Thyroid gland (tissue), 4 donors: ENCODE results near the gene LSAMP. TPM values are rescaled to one million over a fixed set of nuclear protein-coding genes. Genes with fewer than 3 reads are reported as not detected.

ENCODE experiments used
- DNase-seq, 2 donors: peaks; one replicate each; pipeline ENCODE4 v3.0.0-alpha.2; 2019
- H3K27ac ChIP-seq, 3 donors: fragments of 200-600 bp; sonication (generic); 1 replicate in 2 of 3; 2 replicates in 1 of 3; pipeline ENCODE4 v1.5.1; 2016 to 2019; ENCODE audit warnings: mild to moderate bottlenecking in 1 of 3, moderate library complexity in 1 of 3
- H3K27me3 ChIP-seq: fragments of 200-600 bp; sonication (generic); one replicate; pipeline ENCODE4 v1.5.1; 2019
- H3K36me3 ChIP-seq, 2 donors: fragments of 200-600 bp; sonication (generic); one replicate each; pipeline ENCODE4 v1.5.1; 2016 to 2019
- H3K4me1 ChIP-seq, 2 donors: fragments of 200-600 bp; sonication (generic); one replicate each; pipeline ENCODE4 v1.5.1; 2017 to 2019
- H3K4me3 ChIP-seq, 3 donors: fragments of 200-600 bp; sonication (generic); replicated peaks in 1 of 3; 1 replicate in 2 of 3; 2 replicates in 1 of 3; pipeline ENCODE4 v1.5.1; 2016; ENCODE audit warnings: mild to moderate bottlenecking in 1 of 3
- H3K9me3 ChIP-seq: fragments of 200-600 bp; sonication (generic); one replicate; pipeline ENCODE4 v1.5.1; 2017
- CTCF ChIP-seq, 6 experiments: fragments of 200-600 bp in 3 of 6; fragments of 450-650 bp in 3 of 6; sonication (generic) in 3 of 6; IDR thresholded peaks; one replicate each; pipeline ENCODE4 v1.5.1; 2016 to 2019; ENCODE audit warnings: antibody characterized with exemption in 6 of 6, mild to moderate bottlenecking in 2 of 6, inconsistent platforms in 1 of 6, moderate library complexity in 1 of 6
- POLR2A ChIP-seq, 2 donors: fragments of 450-650 bp; IDR thresholded peaks; one replicate each; pipeline ENCODE4 v1.6.1; 2017; ENCODE audit warnings: antibody characterized with exemption in 2 of 2, mild to moderate bottlenecking in 2 of 2, moderate library complexity in 1 of 2
- WGBS, 2 donors: methylation state at CpG; one replicate each; pipeline ENCODE4 v1.1.5; 2017; 5-methylcytosine and 5-hydroxymethylcytosine counted together
- intact Hi-C: fragments of 100-400 bp; cut with DNase I; formaldehyde crosslinking; loops from one replicate; pipeline ENCODE4 v1.15.1; 2023
- total RNA-seq, 4 donors: library from RNA; depleted of rRNA; stranded (reverse); fragments of >200 nt; gene quantifications; one replicate each; pipeline ENCODE4 v1.2.3, GENCODE V29; 2016

The LSAMP gene
- total RNA-seq, 4 donors from 2014 or later = 0.78 to 2.0 (median 1.8) TPM

- no peak overlapping the region for H3K4me3 ChIP-seq
- no peaks in the 10 kb centered on the region for H3K27me3 ChIP-seq
- TF ChIP-seq CTCF (IDR thresholded peaks at IDR 0.05) (no peak), POLR2A (IDR thresholded peaks at IDR 0.05) (no peak)
- H3K4me1 ChIP-seq = no peaks in the 10 kb centered on the region
- DNase-seq = no peak
- no peak overlapping the region for H3K27ac ChIP-seq
- no peaks in the 10 kb centered on the region for H3K9me3 ChIP-seq
- no peaks in the 10 kb centered on the region for H3K36me3 ChIP-seq
- intact Hi-C loops = no loop called here
- 70 to 92% methylated on average over 1 of the region's 1 CpG for WGBS, 2 donors
These were observed 11.7 kb downstream of the LSAMP start for GRCh38 chr3:116433552-116433951.

- no peaks in the 10 kb centered on the region for H3K27me3 ChIP-seq
- WGBS, 2 donors = 71 to 72% methylated on average over 2 of the region's 2 CpGs
These were observed 12.5 kb downstream of the LSAMP start for GRCh38 chr3:116432795-116433194.

GRCh38 chr3:116429479-116430269, 15.6 kb downstream of the LSAMP start:
- no peak for DNase-seq
- Histone ChIP-seq H3K4me1 (no peaks in the 10 kb centered on the region), H3K27me3 (no peaks in the 10 kb centered on the region), H3K27ac (no peak overlapping the region), H3K36me3 (no peaks in the 10 kb centered on the region), H3K4me3 (no peak overlapping the region), H3K9me3 (no peaks in the 10 kb centered on the region)
- 86% methylated on average over 6 of the region's 6 CpGs for WGBS, 2 donors
- TF ChIP-seq CTCF (IDR thresholded peaks at IDR 0.05) = no peak
- TF ChIP-seq POLR2A (IDR thresholded peaks at IDR 0.05) = no peak
- intact Hi-C loops = no loop called here

More at GRCh38 chr3:116432795-116433194, 12.5 kb downstream of the LSAMP start:
- DNase-seq = no peak
- no peak overlapping the region for H3K4me3 ChIP-seq
- H3K27ac ChIP-seq = no peak overlapping the region
- TF ChIP-seq CTCF (IDR thresholded peaks at IDR 0.05) (no peak), POLR2A (IDR thresholded peaks at IDR 0.05) (no peak)
- no peaks in the 10 kb centered on the region for H3K9me3 ChIP-seq
- intact Hi-C loops = no loop called here
- no peaks in the 10 kb centered on the region for H3K36me3 ChIP-seq
- no peaks in the 10 kb centered on the region for H3K4me1 ChIP-seq

GRCh38 chr3:116426036-116426435, 19.3 kb downstream of the LSAMP start:
- no peaks in the 10 kb centered on the region for H3K4me1 ChIP-seq
- H3K27me3 ChIP-seq = no peaks in the 10 kb centered on the region
- DNase-seq = no peak
- TF ChIP-seq CTCF (IDR thresholded peaks at IDR 0.05) = no peak
- TF ChIP-seq POLR2A (IDR thresholded peaks at IDR 0.05) = no peak
- no peak overlapping the region for H3K27ac ChIP-seq
- no peak overlapping the region for H3K4me3 ChIP-seq
- no peaks in the 10 kb centered on the region for H3K9me3 ChIP-seq
- 88 to 89% methylated on average over 8 of the region's 8 CpGs for WGBS, 2 donors
- no peaks in the 10 kb centered on the region for H3K36me3 ChIP-seq
- intact Hi-C loops = no loop called here

- WGBS, 2 donors = 86 to 93% methylated on average over 2 of the region's 2 CpGs
These were observed 20.2 kb downstream of the LSAMP start for GRCh38 chr3:116425126-116425525.

More at GRCh38 chr3:116425126-116425525, 20.2 kb downstream of the LSAMP start:
- DNase-seq = no peak
- intact Hi-C loops = no loop called here
- Histone ChIP-seq H3K4me3 (no peak overlapping the region), H3K4me1 (no peaks in the 10 kb centered on the region), H3K27ac (no peak overlapping the region), H3K9me3 (no peaks in the 10 kb centered on the region), H3K36me3 (no peaks in the 10 kb centered on the region), H3K27me3 (no peaks in the 10 kb centered on the region)
- TF ChIP-seq POLR2A (IDR thresholded peaks at IDR 0.05) = no peak
- no peak for TF ChIP-seq CTCF (IDR thresholded peaks at IDR 0.05)
